GM13977 (cell line): ENCODE results near the gene CCL21.

Experiments used
- DNase-seq: peaks from one replicate; pipeline ENCODE4 v3.0.0; 2012; ENCODE audit warnings: low spot score
- CTCF ChIP-seq: IDR thresholded peaks from 2 replicates; pipeline ENCODE4 v1.5.1; 2012; ENCODE audit warnings: mild to moderate bottlenecking, control low read depth; ENCODE audit not compliant: insufficient read depth; ENCODE audit errors: extremely low read depth, missing control alignments
- in situ Hi-C: fragments of 300-500 bp; cut with MboI; formaldehyde crosslinking; loops from one replicate; pipeline ENCODE4 v1.12.0; 2022; ENCODE audit warnings: low sequenced_read_pairs, low pct_unique_long_range_greater_than_20kb, mixed read lengths, inconsistent platforms; ENCODE audit not compliant: unreplicated experiment

The CCL21 gene

GRCh38 chr9:34686732-34687131, 23.2 kb downstream of the CCL21 start:
- in situ Hi-C loops, result no loop called here
- no peak for DNase-seq
- no peak for TF ChIP-seq CTCF

GRCh38 chr9:34686231-34686630, 23.7 kb downstream of the CCL21 start:
- in situ Hi-C loops, result no loop called here
- TF ChIP-seq CTCF, result no peak
- no peak for DNase-seq

- in situ Hi-C loops, result no loop called here
- no peak for TF ChIP-seq CTCF
These were observed 24.3 kb downstream of the CCL21 start for GRCh38 chr9:34685591-34685990.

GRCh38 chr9:34684816-34685215, 25.1 kb downstream of the CCL21 start:
- in situ Hi-C loops, result no loop called here

More at GRCh38 chr9:34685591-34685990, 24.3 kb downstream of the CCL21 start:
- no peak for DNase-seq

GRCh38 chr9:34684145-34684544, 25.8 kb downstream of the CCL21 start:
- no peak for DNase-seq
- in situ Hi-C loops, result no loop called here
- TF ChIP-seq CTCF, result no peak

More at GRCh38 chr9:34684816-34685215, 25.1 kb downstream of the CCL21 start:
- no peak for DNase-seq
- no peak for TF ChIP-seq CTCF

- DNase-seq, result no peak
- in situ Hi-C loops, result no loop called here
- no peak for TF ChIP-seq CTCF
These were observed 34.1 kb downstream of the CCL21 start for GRCh38 chr9:34675869-34676268.

GRCh38 chr9:34675048-34675714, 34.8 kb downstream of the CCL21 start:
- DNase-seq, result peak; percentile 75
- TF ChIP-seq CTCF, result peak; percentile 85
- in situ Hi-C loops, result no loop called here
